ENCODE data around the gene ILKAP. TPM values are rescaled to one million over a fixed set of nuclear protein-coding genes. Genes with fewer than 3 reads are reported as not detected.

The ILKAP gene
- total and polyA plus RNA-seq, 8 donors: 30.6 to 57.3 (median 46.3) TPM

DNA sequence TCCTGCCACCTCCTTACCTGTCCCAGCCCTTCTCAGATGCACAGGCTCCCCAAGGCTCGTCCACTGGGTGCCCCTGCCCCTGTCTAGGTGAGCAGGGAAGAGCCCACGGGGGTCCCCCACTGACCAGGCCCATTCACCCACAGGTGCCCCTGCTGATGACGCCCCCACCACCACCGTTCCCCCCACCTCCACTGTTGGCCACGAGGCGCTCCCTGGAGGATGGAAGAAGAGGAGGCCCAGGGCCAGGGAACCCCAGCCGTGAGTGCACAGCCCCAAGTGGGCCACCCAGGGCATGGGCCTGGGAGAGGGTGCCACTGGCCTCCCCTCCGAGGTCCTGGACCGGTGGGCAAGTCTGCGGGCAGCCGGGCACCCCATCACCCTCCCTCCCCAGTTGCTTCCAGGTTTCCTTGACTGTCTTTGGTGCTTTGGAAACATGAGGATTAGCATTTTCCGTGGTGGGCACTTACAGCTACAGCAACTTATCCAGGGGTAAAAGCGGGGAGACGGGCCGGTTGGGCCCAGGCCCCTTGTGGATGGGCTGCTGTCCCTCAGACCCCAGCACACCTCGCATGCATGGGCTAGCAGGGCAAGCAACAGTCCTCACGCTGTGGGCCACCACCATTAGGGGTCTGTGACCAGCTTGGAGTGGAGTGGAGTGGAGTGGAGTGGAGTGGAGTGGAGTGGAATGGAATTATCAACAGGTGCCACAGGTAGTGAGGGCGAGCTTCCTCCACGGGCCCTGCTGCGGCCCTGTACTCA lies 78.2 kb downstream of the ILKAP start:
- Histone ChIP-seq H3K27ac (no peak overlapping the region), H3K36me3 (no peaks in the 10 kb centered on the region), H3K4me1 (peaks cover 0 to 5% of the 10 kb centered on the region in 2 donors), H3K4me3 (no peak overlapping the region), H3K9me3 (no peaks in the 10 kb centered on the region), H3K27me3 (peaks cover 0 to 40% of the 10 kb centered on the region in 2 donors)
- DNase-seq (peak in 1 of 4 donors; percentile 66), ATAC-seq (no peak)
- intact Hi-C loops (cut with DNase I): no loop called here
- TF ChIP-seq, protein P1, sequence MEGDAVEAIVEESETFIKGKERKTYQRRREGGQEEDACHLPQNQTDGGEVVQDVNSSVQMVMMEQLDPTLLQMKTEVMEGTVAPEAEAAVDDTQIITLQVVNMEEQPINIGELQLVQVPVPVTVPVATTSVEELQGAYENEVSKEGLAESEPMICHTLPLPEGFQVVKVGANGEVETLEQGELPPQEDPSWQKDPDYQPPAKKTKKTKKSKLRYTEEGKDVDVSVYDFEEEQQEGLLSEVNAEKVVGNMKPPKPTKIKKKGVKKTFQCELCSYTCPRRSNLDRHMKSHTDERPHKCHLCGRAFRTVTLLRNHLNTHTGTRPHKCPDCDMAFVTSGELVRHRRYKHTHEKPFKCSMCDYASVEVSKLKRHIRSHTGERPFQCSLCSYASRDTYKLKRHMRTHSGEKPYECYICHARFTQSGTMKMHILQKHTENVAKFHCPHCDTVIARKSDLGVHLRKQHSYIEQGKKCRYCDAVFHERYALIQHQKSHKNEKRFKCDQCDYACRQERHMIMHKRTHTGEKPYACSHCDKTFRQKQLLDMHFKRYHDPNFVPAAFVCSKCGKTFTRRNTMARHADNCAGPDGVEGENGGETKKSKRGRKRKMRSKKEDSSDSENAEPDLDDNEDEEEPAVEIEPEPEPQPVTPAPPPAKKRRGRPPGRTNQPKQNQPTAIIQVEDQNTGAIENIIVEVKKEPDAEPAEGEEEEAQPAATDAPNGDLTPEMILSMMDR (IDR thresholded peaks at IDR 0.05): no peak

DNA sequence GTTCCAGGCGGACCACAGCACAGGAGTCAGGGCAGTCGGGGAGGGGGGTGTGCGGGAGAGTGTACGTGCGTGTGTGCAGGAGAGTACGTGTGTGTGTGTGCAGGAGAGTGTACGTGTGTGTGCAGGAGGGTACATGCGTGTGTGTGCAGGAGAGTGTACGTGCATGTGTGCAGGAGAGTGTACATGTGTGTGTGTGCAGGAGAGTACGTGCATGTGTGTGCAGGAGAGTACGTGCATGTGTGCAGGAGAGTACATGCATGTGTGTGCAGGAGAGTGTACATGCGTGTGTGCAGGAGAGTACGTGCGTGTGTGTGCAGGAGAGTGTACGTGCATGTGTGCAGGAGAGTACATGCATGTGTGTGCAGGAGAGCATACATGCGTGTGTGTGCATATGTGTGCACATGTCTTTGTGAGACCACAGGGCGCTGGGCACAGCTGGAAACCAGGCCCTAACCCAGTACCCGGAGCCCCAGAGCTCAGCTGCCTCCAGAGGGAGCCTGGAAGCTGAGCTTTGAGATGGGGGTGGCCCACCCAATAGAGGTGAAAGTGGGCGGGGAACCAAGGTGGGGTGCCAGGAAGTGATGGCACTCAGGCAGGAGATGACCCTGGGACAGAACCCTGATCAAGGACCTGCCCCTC lies 78.9 kb downstream of the ILKAP start:
- TF ChIP-seq, protein P1 (IDR thresholded peaks at IDR 0.05): no peak
- Histone ChIP-seq H3K36me3 (no peaks in the 10 kb centered on the region), H3K4me1 (peaks cover 0 to 5% of the 10 kb centered on the region in 2 donors), H3K27me3 (peaks cover 0 to 46% of the 10 kb centered on the region in 2 donors), H3K9me3 (no peaks in the 10 kb centered on the region), H3K4me3 (no peak overlapping the region), H3K27ac (no peak overlapping the region)
- ATAC-seq: no peak
- peak in 1 of 4 donors; percentile 37 for DNase-seq
- intact Hi-C loops (cut with DNase I): no loop called here

DNA sequence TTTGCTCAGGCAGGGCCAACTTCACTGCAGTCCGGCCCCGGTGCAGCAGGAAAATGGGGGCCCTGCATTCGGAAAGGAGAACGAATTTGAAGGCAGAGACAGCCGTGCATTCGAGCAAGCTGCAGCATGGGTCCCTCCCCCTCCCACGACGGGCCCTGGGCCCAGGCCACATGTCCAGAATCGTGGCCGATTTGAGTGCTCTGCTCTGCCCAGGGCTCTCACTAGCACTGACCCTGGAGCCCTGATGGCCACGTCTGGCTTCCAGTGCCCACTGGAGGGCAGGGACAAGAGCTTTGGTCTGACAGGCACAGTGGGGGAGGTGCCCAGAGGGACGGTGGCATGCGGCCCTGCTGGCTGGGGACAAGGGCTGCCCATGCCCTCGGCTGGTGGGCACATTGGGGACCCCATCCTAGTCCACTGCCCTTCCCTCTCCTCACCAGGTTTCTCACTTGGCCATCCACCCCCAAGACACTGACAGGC lies 79.5 kb downstream of the ILKAP start:
- peak in 1 of 4 donors; percentile 67 for DNase-seq
- H3K4me1 ChIP-seq: peaks cover 0 to 5% of the 10 kb centered on the region in 2 donors
- intact Hi-C loops (cut with DNase I): no loop called here
- H3K27ac ChIP-seq: no peak overlapping the region
- H3K9me3 ChIP-seq: no peaks in the 10 kb centered on the region
- H3K27me3 ChIP-seq: peaks cover 0 to 42% of the 10 kb centered on the region in 2 donors
- ATAC-seq: no peak
- H3K36me3 ChIP-seq: no peaks in the 10 kb centered on the region
- H3K4me3 ChIP-seq: no peak overlapping the region
- TF ChIP-seq, protein P1 (IDR thresholded peaks at IDR 0.05): no peak

DNA sequence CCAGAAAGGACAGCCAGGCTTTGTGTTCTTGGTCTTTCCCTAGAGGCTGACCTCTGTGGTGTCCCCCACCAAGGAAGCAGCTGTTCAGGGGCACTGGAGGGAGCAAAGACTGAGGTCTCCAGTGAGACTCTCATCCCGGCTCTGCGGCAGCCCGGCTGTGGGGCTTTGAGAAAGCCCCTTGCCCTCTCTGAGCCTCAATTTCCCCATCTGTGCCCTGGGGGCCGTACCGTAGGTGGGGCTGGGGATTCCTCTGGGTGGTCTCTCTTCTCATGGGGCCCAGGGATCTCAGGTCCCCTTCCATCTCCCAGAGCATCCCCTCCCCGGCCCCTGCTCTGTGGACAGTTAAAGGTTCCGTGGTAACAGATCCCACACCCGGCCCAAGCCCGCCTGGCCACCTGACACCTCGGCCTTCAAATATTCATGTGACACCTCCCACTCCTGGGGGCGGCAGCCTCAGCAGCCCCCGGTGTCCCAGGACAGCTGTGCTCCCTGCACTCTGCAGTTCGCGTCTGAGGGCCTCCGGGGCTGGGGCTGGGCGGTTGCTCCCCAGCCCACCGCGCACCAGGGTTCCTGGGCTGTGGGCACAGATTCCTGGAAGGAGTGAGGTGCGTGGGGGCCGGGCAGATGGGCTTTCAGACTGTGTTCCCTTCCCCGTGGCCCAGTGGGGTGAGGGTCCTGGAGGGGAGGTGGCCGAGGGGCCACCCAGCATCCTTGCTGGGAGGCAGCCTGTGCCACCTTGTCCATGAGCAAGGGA lies 80.1 kb downstream of the ILKAP start:
- no peak overlapping the region for H3K4me3 ChIP-seq
- peaks cover 0 to 35% of the 10 kb centered on the region in 2 donors for H3K27me3 ChIP-seq
- no peaks in the 10 kb centered on the region for H3K9me3 ChIP-seq
- DNase-seq (peak in 1 of 4 donors; percentile 72), ATAC-seq (no peak)
- H3K27ac ChIP-seq: no peak overlapping the region
- TF ChIP-seq, protein P1 (IDR thresholded peaks at IDR 0.05): no peak
- intact Hi-C loops (cut with DNase I): no loop called here
- H3K4me1 ChIP-seq: peaks cover 0 to 5% of the 10 kb centered on the region in 2 donors
- H3K36me3 ChIP-seq: no peaks in the 10 kb centered on the region
